Testis (tissue), 2 donors: ENCODE results near the gene AICDA.

Experiments used
- CTCF ChIP-seq, 3 experiments: fragments of 450-650 bp in 2 of 3; fragments of 200-600 bp in 1 of 3; sonication (generic) in 1 of 3; IDR thresholded peaks; one replicate each; pipeline ENCODE4 v1.5.1; 2016 to 2019; ENCODE audit warnings: antibody characterized with exemption in 3 of 3, mild to moderate bottlenecking in 2 of 3, moderate library complexity in 1 of 3
- POLR2A ChIP-seq: fragments of 450-650 bp; IDR thresholded peaks from one replicate; pipeline ENCODE4 v1.6.1; 2017; ENCODE audit warnings: antibody characterized with exemption, mild to moderate bottlenecking, moderate library complexity

- TF ChIP-seq CTCF (IDR thresholded peaks at IDR 0.05) (no peak), POLR2A (no peak)
Measured at GRCh38 chr12:8594072-8594471, 18.6 kb downstream of the AICDA start.
